GM19035 (cell line): Measurements from ENCODE around the gene HUNK.

Experiments used
- ATAC-seq: cut with Tn5 transposase; IDR thresholded peaks from one replicate; pipeline ENCODE4 v1.9.1; 2021; ENCODE audit not compliant: unreplicated experiment

Gene HUNK

DNA sequence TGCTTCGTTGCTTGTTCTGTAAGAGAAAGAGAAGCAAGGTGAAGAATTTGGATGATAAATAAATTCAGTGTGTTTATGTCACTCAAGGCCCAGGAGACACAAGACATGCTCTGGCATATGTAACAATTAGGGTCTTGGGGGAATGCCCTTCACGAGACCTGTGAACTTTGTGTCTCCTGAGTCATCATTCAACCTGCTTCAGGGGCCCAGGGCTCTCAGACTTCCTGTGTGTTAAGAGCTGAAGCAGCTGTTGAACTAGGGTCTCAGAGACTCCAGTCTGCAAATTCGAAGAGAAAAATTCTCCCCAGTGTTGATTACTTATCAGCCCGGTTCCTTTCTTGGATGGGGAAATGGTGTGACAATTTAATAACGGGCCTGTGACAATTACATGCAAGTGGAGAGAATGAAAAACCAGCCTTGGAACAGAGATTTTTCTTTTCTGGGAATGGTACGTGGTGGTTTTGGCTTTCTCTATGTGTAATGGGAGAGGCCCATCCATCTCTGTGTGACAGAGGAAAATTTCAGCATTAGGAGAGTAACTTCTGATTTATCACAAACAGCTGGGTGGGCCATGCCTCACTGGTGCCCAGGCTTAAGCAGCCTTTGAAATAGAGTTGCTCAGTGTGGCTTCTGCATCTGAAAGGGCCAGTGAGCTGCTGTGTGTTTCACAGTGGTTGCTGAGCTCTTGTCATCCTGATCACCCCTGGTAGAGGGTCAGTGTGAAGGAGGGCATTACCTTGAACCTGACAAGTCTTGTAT, 22.4 kb downstream of the HUNK start:
- no peak for ATAC-seq

- ATAC-seq: no peak
Observed at GRCh38 chr21:31896019-31896418, 23.2 kb downstream of the HUNK start.

DNA sequence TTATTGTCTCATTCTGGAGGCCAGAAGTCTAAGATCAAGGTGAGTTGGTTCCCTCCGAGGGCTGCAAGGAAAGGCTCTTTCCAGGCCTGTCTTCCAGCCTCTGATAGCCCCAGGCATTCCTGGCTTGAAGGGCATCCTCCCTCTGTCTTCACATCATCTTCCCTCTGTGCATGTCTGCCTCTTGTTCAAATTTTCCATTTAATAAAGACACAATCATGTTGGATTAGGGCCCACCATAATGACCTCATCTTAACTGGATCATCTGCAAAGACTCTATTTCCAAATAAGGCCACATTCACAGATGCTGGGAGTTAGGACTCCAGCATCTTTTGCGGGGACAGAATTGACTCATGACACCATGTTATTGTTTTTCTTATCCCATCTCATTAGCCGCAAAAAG, 24.5 kb downstream of the HUNK start:
- no peak for ATAC-seq

DNA sequence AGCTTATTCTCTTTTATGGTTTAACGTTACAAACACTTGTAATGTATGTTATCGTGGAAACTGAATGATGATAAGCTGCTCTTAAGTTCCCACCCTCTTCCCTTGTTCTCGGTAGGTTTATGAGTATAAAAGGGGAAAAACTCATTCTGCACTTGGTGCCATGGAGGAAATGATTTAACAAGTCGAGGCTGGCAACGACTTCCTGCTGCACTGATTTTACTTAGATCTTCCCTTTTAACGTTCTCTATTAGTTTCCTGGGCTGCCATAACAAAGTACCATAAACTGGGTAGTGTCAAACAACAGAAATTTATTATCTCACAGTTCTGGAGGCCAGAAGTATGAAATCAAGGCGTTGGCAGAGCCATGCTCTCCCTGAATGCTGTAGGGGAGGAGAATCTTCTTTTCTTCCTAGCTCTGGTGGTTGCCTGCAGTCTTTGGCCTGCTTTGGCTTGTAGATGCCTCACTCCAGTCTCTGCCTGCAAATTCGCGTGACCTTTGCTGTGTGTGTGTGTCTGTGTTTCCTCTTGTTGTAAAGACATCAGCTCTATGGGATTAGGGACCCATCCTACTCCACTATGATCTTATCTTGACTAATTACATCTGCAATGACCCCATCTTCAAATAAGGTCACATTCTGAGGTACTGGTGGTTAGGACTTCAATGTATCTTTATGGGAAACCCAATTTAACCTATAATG, 26.3 kb downstream of the HUNK start:
- ATAC-seq: no peak

DNA sequence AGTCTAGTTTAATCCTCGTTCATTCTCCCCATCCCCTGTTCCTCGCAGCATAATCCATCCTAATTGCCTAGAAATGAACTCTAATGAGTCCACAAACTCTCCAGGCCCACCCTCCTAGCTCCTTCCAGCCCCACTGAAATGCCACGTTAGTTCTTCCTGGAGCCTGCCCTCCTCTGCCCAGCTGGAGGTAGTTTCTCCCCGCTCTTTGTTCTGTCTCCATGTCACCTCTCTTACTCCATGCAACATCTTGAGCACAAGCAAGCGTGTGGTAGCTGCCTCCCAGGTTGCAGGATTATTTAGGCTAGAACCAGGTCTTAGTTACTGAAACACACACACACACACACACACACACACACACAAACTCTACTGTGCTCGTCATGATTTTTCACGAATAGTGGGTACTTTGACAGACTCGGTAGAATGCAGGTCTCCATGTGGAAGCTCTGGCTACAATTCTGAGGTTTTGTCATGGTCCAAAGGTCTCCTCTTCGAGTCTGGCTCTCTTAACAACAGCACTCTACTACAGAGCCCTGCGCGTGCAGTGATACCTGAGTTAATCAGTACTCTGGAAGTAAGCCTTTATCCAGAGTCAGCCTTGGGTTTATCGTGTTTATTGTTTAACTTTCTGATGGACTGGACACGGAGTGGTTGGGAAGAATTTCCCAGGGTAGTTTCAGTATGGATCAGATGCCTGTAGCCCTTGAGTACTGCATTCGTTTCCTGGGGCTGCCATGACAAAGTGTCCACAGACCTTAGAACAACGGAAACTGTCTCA, 27.5 kb downstream of the HUNK start:
- ATAC-seq: no peak

DNA sequence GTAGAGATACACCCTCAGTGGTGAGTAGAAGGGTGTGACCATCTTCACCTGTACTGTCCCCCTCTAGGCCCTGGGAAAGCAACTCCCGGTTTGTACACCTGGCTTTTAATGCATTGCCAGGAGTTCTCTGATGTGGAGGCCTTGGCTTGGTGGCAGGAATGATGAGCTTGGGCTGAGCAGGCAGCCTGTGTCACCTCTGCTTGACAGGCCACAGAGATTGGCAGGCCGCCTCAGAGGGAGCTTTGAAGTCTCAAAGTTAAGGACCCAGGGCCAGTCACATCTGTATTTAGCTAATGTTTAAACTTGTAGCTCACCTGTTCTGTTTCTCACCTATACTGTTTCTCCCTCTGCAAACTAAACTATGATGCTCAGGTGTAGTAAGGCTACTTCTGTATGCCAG, 28.5 kb downstream of the HUNK start:
- ATAC-seq: no peak

GRCh38 chr21:31902438-31902837, 29.6 kb downstream of the HUNK start:
- no peak for ATAC-seq

GRCh38 chr21:31903896-31904295, 31.1 kb downstream of the HUNK start:
- no peak for ATAC-seq

DNA sequence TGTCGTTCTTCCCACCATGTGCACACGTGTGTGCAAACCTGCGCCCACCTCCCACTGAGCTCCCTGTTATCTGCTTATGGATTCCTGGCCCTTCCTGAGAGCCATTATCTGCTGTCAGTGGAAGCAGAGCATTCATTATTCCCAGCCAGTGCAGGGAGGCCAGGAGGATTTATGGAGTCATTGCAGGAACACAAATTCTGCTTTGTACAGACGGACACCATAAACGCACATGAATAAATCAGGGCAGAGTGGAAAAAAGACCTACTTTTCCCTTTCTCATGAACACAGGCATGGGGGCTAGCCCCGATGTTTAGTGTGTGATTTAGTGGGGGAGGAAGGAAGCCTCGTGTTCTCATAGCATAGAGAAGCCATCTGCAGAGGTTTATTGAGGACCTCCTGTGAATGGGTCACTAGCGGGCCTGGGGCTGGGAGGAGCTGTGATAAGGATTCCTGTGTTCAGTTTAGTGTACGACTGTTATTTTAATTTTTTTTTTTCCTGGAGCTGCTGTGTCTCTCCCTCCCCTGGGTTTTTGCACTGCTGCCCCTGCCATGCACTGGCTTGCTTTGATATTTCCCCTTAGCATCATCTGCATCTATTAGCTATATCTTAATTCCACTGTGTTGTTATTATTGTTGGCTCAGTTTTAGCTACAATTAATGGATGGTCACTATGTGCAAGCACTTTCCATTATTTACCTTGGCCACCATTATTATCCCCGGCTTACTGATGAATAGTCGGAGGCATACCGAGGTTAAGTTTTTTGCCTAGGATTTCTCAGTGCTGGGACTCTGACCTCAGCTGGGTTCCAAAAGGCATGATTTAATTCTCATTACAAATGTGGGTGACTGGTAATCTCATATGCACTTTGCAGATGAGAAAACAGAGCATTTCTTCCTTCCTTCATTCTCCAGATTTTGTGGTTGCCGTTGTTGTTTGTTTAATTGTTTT, 33.0 kb downstream of the HUNK start:
- no peak for ATAC-seq

DNA sequence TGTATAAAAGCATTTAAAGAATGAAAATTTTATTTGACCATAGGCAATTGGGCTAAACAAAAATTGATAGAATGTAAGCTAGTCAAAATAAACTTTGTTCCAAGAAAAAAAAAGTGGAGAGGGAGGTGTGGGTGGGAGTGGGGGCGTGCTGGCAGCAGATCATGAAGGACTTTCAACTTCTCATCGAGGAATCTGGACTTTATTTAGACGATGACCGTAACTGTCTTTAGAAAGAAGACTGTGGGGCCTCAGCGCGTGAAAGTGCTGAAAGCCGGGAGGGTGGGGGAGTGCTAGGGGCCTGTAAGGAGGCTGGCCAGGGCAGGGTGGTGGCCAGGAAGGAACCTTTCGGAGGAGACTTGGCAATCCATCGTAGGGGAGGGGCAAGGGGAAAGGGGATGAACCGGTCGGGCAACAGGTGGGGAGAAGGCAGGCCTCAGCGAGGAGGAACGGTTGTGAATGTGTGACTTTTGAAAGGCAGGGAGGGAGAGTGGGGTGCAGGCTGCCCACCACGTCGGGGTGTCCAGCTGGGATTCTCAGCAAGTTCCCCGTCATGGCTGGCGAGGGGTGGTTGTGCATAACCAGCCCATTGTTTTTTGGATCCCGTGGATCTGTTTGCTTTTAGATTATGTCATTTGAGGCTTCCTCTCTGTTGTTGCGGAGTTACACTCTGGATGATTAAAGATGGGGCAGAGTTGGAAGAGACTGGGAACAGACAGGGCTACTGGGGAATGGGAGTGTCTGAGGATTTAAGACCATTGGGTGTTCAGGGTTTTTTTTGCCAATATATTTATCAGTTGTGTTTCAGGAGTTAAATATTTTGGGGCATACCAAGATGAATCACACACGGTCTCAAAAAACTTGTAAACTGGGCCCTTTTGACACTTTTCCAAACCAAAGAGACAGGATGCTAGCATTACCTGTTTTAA, 35.5 kb downstream of the HUNK start:
- no peak for ATAC-seq

DNA sequence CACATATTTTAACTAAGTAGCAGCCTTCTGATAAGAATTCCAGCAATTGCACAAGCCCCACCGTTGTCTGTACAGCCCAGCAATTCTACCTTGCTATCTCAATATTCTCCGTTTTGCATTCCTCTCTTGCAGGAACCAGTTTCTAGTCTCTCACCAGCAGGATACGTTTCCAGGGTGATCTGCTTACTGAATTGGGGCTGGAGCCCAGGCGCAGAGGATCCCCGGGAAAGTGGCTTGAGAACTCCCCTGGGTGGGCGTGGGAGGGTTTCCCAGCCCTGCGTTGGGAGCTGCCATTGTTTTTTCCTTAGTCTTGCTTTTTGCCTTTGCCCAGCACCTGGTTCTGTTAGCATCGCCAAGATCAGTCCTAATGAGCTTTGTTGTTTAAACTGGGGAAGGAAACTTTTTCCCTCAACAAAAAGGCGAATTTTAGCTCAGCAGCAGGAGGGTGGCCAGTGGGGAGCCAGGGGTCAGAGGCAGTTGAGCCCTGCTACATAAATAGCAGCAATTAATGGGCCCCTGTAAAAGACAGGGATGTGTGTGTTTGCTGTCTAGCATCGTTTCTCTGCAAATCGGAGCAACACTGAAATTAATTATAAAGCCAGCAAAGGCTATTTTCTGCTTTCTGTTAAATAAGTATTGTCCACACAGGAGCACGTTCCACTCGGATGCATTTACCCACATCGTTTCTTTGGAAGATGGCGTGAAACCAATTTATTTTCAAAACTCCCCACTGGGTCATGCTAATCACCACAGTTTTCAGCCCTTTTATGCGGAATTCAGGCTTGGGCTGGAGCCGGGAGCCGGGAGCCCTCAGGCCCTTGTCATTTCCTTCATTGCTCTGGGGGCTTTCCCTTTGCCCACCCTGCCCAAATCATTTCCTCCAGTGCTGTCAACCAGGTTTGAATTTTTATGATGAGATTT, 36.6 kb downstream of the HUNK start:
- ATAC-seq: no peak

GRCh38 chr21:31910074-31910470, 37.3 kb downstream of the HUNK start:
- ATAC-seq: no peak

DNA sequence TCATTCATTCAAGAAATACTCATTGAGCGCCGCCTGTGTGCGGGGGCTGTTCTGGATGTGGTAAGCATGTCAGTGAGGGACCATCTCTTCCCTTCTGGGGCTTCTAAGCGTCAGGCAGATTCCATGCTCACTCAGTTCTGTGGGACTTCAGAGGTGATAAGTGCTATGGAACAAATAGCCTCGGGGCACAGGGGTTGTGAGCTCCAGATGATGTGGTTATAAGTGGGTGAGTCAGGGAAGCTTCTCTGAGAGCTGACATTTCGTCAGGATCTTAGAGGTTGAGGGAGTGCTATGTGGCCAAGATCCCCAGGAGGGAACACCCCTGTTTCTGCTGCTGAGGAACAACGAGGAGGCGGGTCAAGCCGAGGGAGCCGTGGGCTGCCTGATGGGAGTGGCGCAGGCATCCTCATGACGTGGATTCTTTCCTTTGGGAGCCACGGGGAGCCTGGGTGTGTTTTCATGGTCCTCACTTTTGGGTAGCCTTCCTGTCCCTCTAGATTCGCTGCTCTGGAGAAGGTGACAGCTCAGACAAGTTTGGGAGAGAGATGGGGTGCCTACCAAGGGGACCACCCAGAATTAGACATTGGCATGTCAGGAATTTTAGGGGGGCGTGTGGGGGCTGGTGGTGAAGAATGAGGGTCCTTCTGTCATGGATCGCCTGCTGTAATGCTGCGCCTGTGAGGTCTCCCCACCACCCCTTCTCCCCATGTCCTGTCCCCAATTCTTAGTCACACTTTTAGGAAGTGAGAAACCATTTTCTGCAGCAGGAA, 38.5 kb downstream of the HUNK start:
- no peak for ATAC-seq

DNA sequence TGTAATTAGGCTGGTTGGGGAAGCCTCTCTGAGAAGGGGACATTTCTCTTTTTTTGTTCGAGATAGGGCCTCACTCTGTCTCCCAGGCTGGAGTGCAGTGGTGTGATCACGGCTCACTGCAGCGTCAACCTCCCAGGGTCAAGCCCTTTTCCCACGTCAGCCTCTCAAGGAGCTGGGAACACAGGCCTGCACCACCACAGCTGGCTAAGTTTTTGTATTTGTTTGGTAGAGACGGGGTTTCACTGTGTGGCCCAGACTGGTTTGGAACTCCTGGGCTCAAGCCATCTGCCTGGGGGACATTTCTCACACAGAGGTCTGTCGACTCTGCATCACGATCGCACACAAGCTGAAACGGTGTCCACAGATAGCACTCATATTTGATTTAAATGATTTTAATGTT, 39.7 kb downstream of the HUNK start:
- ATAC-seq: no peak

- ATAC-seq: no peak
Observed at GRCh38 chr21:31913182-31913608, 40.4 kb downstream of the HUNK start.

GRCh38 chr21:31914472-31914871, 41.7 kb downstream of the HUNK start:
- ATAC-seq: no peak

- no peak for ATAC-seq
Observed at GRCh38 chr21:31915566-31915965, 42.7 kb downstream of the HUNK start.

GRCh38 chr21:31917108-31917507, 44.3 kb downstream of the HUNK start:
- no peak for ATAC-seq
